Neural cell (in vitro differentiated cells): ENCODE data around the gene SPON1.

ENCODE experiments used
- EP300 ChIP-seq: fragments of 450-650 bp; conservative IDR thresholded peaks from 2 replicates; pipeline ENCODE4 v1.6.1; 2014; ENCODE audit warnings: antibody characterized with exemption, mild to moderate bottlenecking, moderate library complexity; ENCODE audit not compliant: poor library complexity, severe bottlenecking
- EZH2 ChIP-seq: fragments of 200-600, 300-800 bp; shearing (Covaris generic), sonication (generic); IDR thresholded peaks from 2 replicates; pipeline ENCODE4 v1.6.1; 2014; ENCODE audit warnings: antibody characterized with exemption, low read length, borderline replicate concordance, mild to moderate bottlenecking; ENCODE audit not compliant: insufficient read depth, poor library complexity, severe bottlenecking
- REST ChIP-seq: IDR thresholded peaks from 2 replicates; pipeline ENCODE4 v1.6.1; 2012; ENCODE audit warnings: borderline replicate concordance

- TF ChIP-seq REST (no peak), EP300 (no peak), EZH2 (no peak)
Measured at GRCh38 chr11:14089690-14090462, 127.4 kb downstream of the SPON1 start.
